Heart left ventricle (tissue), 16 donors: ENCODE measurements around the gene FAM8A1. TPM values are rescaled to one million over a fixed set of nuclear protein-coding genes. Genes with fewer than 3 reads are reported as not detected.

Experiments
- ATAC-seq, 4 donors: fragments of 200-7000 bp; cut with Tn5 transposase; one replicate each; pipeline ENCODE4 v1.9.1; 2020 to 2022; ENCODE audit warnings: moderate library complexity in 4 of 4, mild to moderate bottlenecking in 3 of 4, moderate number of reproducible peaks in 1 of 4
- DNase-seq, 5 donors: peaks; one replicate each; pipeline ENCODE4 v3.0.0-alpha.2; 2020
- H3K27ac ChIP-seq, 12 donors: fragments of 200-600 bp; sonication (generic) in 4 of 12; one replicate each; pipeline versions ENCODE4 v1.5.0 to v1.8.0; 2016 to 2022; ENCODE audit warnings: mild to moderate bottlenecking in 2 of 12
- H3K27me3 ChIP-seq, 9 donors: fragments of 200-600 bp; sonication (generic) in 2 of 9; one replicate each; pipeline versions ENCODE4 v1.5.1 to v1.8.0; 2016 to 2022; ENCODE audit warnings: mild to moderate bottlenecking in 3 of 9
- H3K36me3 ChIP-seq, 9 donors: fragments of 200-600 bp; sonication (generic) in 2 of 9; one replicate each; pipeline versions ENCODE4 v1.5.0 to v1.8.0; 2018 to 2022; ENCODE audit warnings: mild to moderate bottlenecking in 2 of 9
- H3K4me1 ChIP-seq, 12 donors: fragments of 200-600 bp; sonication (generic) in 4 of 12; one replicate each; pipeline versions ENCODE4 v1.5.0 to v1.8.0; 2016 to 2022; ENCODE audit warnings: mild to moderate bottlenecking in 3 of 12
- H3K4me3 ChIP-seq, 12 donors: fragments of 200-600 bp; sonication (generic) in 4 of 12; one replicate each; pipeline versions ENCODE4 v1.5.0 to v1.8.0; 2017 to 2022; ENCODE audit warnings: mild to moderate bottlenecking in 9 of 12, moderate library complexity in 4 of 12
- H3K9me3 ChIP-seq, 12 donors: fragments of 200-600 bp; sonication (generic) in 4 of 12; one replicate each; pipeline versions ENCODE4 v1.5.0 to v1.8.0; 2016 to 2022; ENCODE audit warnings: mild to moderate bottlenecking in 1 of 12
- CTCF ChIP-seq, 12 donors: fragments of 200-600 bp; sonication (generic) in 4 of 12; IDR thresholded peaks; one replicate each; pipeline versions ENCODE4 v1.5.0 to v1.8.0; 2018 to 2022; ENCODE audit warnings: antibody characterized with exemption in 12 of 12, mild to moderate bottlenecking in 5 of 12
- POLR2A ChIP-seq, 2 donors: fragments of 450-650 bp; IDR thresholded peaks; one replicate each; pipeline ENCODE4 v1.6.1; 2017; ENCODE audit warnings: antibody characterized with exemption in 2 of 2, mild to moderate bottlenecking in 2 of 2, moderate library complexity in 2 of 2
- WGBS, 4 donors: extraction: QIAGEN DNeasy Blood & Tissue Kit in 2 of 4; methylation state at CpG; one replicate each; pipeline versions ENCODE4 v1.1.5 to v1.1.7; 2013 to 2018; 5-methylcytosine and 5-hydroxymethylcytosine counted together
- intact Hi-C, 10 donors: fragments of 100-400 bp; cut with DNase I; formaldehyde crosslinking; loops; one replicate each; pipeline versions ENCODE4 v1.11.1 to v1.14.2; 2022
- polyA plus RNA-seq, 2 donors: library from polyadenylated mRNA; stranded (reverse); fragments of 200-250 nt; gene quantifications; one replicate each; pipeline ENCODE4 v1.2.3, GENCODE V29; 2013
- total RNA-seq, 9 donors: library from RNA; depleted of rRNA in 2 of 9; stranded (reverse); fragments of >200 nt in 2 of 9; fragmentation: NEBNext Ultra II Directional in 3 of 9; extraction: Animal tissue kit (Norgen Biotek cat#: 25700) in 3 of 9; gene quantifications; one replicate each; pipeline versions ENCODE4 v1.1.0 to v1.2.4, GENCODE V29; 2016 to 2023
- donor health status: ischemic (EF 13 %, LVEDD 7.1; RV severe dilation, severe dysfunction).
- donor health status: healthy with polysubstance abuse.
- donor health status: DM: no; HTN: yes; CAD: no.
- donor health status: DM: no; HTN: no; CAD: no.
- donor health status: ischemic (EF 25% LVEDD 6.9; RV normal size, moderate dysfunction).
- donor health status: ischemic (EF 25% LVEDD 5.7; RV mildly dilated, moderate dysfunction).
- donor health status: healthy.
- donor health status: DM: yes; HTN: yes; CAD: no.
- donor health status: ischemic (EF 35%, LVEDD 5.7; RV mildly dilated, moderate dysfunction).
- donor health status: nonischemic (EF 11% LVEDD 7.7; RV severe dilation, severe dysfunction).
- donor health status: DM: yes; HTN: yes; CAD: no.
- donor health status: PGD.
- donor health status: ischemic (EF 29% LVEDD 5.4; RV normal size, mild dysfunction).
- donor health status: nonischemic (EF 23%, LVEDD 6.1; RV moderate dilation, normal function).

FAM8A1 gene
- total and polyA plus RNA-seq, 11 donors, result 9.1 to 24.5 (median 17.3) TPM

DNA sequence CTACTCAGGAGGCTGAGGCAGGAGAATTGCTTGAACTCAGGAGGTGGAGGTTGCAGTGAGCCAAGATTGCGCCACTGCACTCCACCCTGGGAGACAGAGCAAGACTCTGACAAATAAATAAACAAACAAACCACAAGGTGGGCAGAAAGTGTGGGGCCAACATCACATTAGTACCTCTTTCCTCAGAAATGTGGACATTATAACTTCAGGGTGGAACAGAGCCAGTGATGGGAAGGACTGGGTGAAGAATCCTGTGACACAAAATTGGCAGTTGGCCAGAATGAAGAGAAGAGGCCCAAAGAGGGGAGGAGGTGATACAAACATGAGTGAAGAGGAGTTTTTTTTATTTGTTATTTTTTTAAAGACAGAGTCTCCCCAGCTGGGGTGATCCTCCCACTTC lies 56.0 kb downstream of the FAM8A1 start:
- Histone ChIP-seq H3K27me3 (no peaks in the 10 kb centered on the region), H3K27ac (no peak overlapping the region), H3K4me1 (peaks cover 0 to 12% (median 2%) of the 10 kb centered on the region in 12 donors), H3K36me3 (peaks cover 0 to 83% (median 64%) of the 10 kb centered on the region in 9 donors), H3K4me3 (no peak overlapping the region), H3K9me3 (no peaks in the 10 kb centered on the region)
- DNase-seq (no peak), ATAC-seq (no peak)
- TF ChIP-seq CTCF (IDR thresholded peaks at IDR 0.05) (no peak), POLR2A (IDR thresholded peaks at IDR 0.05) (no peak)
- WGBS, 4 donors, result 93 to 100% (median 97%) methylated on average over 1 of the region's 1 CpG
- intact Hi-C loops, result no loop called here

GRCh38 chr6:17656644-17657043 lies 56.5 kb downstream of the FAM8A1 start:
- ATAC-seq (no peak), DNase-seq (no peak)
- no peaks in the 10 kb centered on the region for H3K9me3 ChIP-seq
- H3K4me1 ChIP-seq, result peaks cover 0 to 12% (median 2%) of the 10 kb centered on the region in 12 donors
- intact Hi-C loops, result no loop called here
- 57 to 59% (median 57%) methylated on average over 3 of the region's 3 CpGs for WGBS, 4 donors
- no peaks in the 10 kb centered on the region for H3K27me3 ChIP-seq
- peaks cover 0 to 83% (median 64%) of the 10 kb centered on the region in 9 donors for H3K36me3 ChIP-seq
- TF ChIP-seq POLR2A (IDR thresholded peaks at IDR 0.05), result no peak
- TF ChIP-seq CTCF (IDR thresholded peaks at IDR 0.05), result no peak
- no peak overlapping the region for H3K4me3 ChIP-seq
- no peak overlapping the region for H3K27ac ChIP-seq

Other genes with a start within 250 kb of the FAM8A1 start
- gene CAP2, start 206.7 kb upstream of the FAM8A1 start, total RNA-seq, result 100 to 1,000 TPM in 7 of 9 donors, 10 to 100 TPM in 2; 70.8 to 187 (median 143) TPM
- gene CAP2, start 206.7 kb upstream of the FAM8A1 start, polyA plus RNA-seq, result 10 to 100 TPM; 61.3 to 80.8 TPM
- gene NUP153, start 106.6 kb downstream of the FAM8A1 start, total RNA-seq, result 10 to 100 TPM; 19.5 to 31.7 (median 28.1) TPM
- 10 to 100 TPM in 1 of 2 donors, 1 to 10 TPM in 1; 3.7 to 13.0 TPM for gene NUP153, start 106.6 kb downstream of the FAM8A1 start, polyA plus RNA-seq